ENCODE data around the gene SSC5D. TPM values are rescaled to one million over a fixed set of nuclear protein-coding genes. Genes with fewer than 3 reads are reported as not detected.

Gene SSC5D
- total and polyA plus RNA-seq, 9 of the 15 experiments (the other 6 are each of a cell fraction or from before 2014, with no cell fraction given), result 0.04 to 0.71 (median 0.14) TPM; not detected in 2

DNA sequence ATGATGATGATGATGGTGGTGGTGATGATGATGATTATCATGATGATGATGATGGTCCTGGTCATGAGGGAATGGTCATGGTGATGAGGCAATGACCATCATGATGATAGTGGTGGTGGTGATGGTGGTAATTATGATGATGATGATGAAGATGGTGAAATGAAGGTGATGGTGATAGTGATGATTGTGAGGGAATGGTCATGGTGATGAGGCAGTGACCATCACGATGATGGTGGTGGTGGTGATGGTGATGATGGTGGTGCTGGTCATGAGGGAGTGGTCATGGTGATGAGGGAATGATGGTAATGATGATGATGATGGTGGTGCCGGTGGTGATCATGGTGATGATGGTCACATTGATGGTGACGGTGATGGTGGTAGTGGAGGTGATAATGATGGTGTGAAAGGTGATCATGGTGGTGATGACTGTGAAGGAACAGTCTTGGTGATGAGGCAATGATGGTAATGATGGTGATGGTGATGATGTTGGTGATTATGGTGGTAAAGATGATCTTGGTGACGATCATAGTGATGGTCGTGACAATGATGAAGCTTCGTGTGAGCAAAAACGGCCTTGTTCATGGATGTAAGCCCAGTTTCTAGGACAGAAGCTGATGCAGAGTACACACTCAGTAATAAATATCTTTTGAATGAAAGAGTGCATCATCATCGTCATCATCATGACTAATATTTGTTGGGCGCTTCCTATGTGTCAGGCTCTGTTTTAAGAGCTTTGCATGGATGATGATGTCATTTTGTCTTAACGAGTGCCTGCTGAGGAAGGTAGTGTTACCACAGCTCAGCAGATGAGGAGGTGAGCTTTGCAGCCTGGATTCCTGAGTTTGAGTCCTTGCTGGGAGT is 31.4 kb downstream of the SSC5D start:
- CTCF ChIA-PET (ENCODE audit: low intra/inter-chr PET ratio), result no interaction called here
- no peaks in the 10 kb centered on the region for H3K9me1 ChIP-seq (ENCODE audit: control insufficient read depth, insufficient read depth, low read length)
- H3K79me2 ChIP-seq (ENCODE audit: control insufficient read depth, insufficient read depth, low read length), result no peaks in the 10 kb centered on the region
- ATAC-seq, result no peak
- H3K4me1 ChIP-seq (replicated peaks in 1 of 2; ENCODE audit: control insufficient read depth in 2 of 2, insufficient read depth in 2 of 2, low read length in 2 of 2), result peaks cover 3 to 22% of the 10 kb centered on the region in 2 experiments; a peak in 3 of 5 replicates
- no peaks in the 10 kb centered on the region for H4K20me1 ChIP-seq (replicated peaks; ENCODE audit: control insufficient read depth, insufficient read depth, low read length)
- 20% methylated on average over 10 of the region's 10 CpGs for WGBS (ENCODE audit: insufficient coverage, low coverage, missing lambda C conversion rate)
- BruUV-seq (replicated peaks), result no TSS peak
- no peak overlapping the region for H3K27ac ChIP-seq (ENCODE audit: extremely low read depth, low read depth, low read length)
- in situ Hi-C loops (cut with MboI), result loop anchor here (5.0 to 10.0 kb wide), 2 partner anchors 108 to 295 kb away; no protein-coding TSS in a partner anchor
- H3K4me2 ChIP-seq (ENCODE audit: insufficient read depth, low read length), result no peak overlapping the region
- FAIRE-seq, result no peak
- intact Hi-C loops (cut with micrococcal nuclease), result no loop called here
- no peak overlapping the region for H3K4me3 ChIP-seq
- H3K9me3 ChIP-seq (replicated peaks; ENCODE audit: control insufficient read depth, insufficient read depth, low read depth, low read length), result no peaks in the 10 kb centered on the region; the same call in 1 of the 2 replicates
- no peaks in the 10 kb centered on the region for H3K36me3 ChIP-seq (ENCODE audit: control insufficient read depth, insufficient read depth, low read length)
- H2AFZ ChIP-seq (ENCODE audit: low read depth, low read length), result no peak overlapping the region
- H3K9ac ChIP-seq (ENCODE audit: insufficient read depth in 1 of 2, low read depth in 2 of 2, low read length in 2 of 2), result no peak overlapping the region
- DNase-seq (ENCODE audit: extremely low read depth in 1 of 4, low spot score in 3 of 4), result peak in 1 of 4 experiments; percentile 41
- POLR2A ChIA-PET, result interaction anchor here (0.9 kb wide), 2 partner anchors 109 to 110 kb away, joined by 3 to 4 read pairs; no protein-coding TSS in a partner anchor
- peaks cover 0 to 3% of the 10 kb centered on the region in 2 experiments; a peak in 2 of 5 replicates for H3K27me3 ChIP-seq (ENCODE audit: control insufficient read depth in 2 of 2, insufficient read depth in 2 of 2, low read length in 2 of 2)
- TF ChIP-seq, protein P1, sequence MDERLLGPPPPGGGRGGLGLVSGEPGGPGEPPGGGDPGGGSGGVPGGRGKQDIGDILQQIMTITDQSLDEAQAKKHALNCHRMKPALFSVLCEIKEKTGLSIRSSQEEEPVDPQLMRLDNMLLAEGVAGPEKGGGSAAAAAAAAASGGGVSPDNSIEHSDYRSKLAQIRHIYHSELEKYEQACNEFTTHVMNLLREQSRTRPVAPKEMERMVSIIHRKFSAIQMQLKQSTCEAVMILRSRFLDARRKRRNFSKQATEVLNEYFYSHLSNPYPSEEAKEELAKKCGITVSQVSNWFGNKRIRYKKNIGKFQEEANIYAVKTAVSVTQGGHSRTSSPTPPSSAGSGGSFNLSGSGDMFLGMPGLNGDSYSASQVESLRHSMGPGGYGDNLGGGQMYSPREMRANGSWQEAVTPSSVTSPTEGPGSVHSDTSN (CRISPR knock-in tag; IDR thresholded peaks at IDR 0.05; ENCODE audit: low read depth), result no peak
- TF ChIP-seq, protein P1 (tag; conservative IDR thresholded peaks at IDR 0.05; ENCODE audit: low read depth), result no peak
- no peak for TF ChIP-seq ZNF212 (CRISPR knock-in tag; IDR thresholded peaks at IDR 0.05)
- TF ChIP-seq MIER1 (IDR thresholded peaks at IDR 0.05; ENCODE audit: low read depth), result no peak
- no peak for TF ChIP-seq ZKSCAN8 (CRISPR knock-in tag; IDR thresholded peaks at IDR 0.05)
- no peak for TF ChIP-seq ZNF77 (CRISPR knock-in tag; IDR thresholded peaks at IDR 0.05)
- no peak for TF ChIP-seq ZNF75A (CRISPR knock-in tag; IDR thresholded peaks at IDR 0.05)
- no peak for TF ChIP-seq ZNF146 (CRISPR knock-in tag; IDR thresholded peaks at IDR 0.05; ENCODE audit: unreplicated experiment)
- peak; percentile 44; the same call in 1 of the 2 replicates for TF ChIP-seq LARP7 (IDR thresholded peaks at IDR 0.05)
- no peak for TF ChIP-seq PATZ1 (CRISPR knock-in tag; IDR thresholded peaks at IDR 0.05; ENCODE audit: borderline replicate concordance)
- TF ChIP-seq MECOM (CRISPR knock-in tag; IDR thresholded peaks at IDR 0.05), result no peak
- 0 out of 2 replicates have a peak, but pooled peaks have one; percentile 56 for TF ChIP-seq MCM3 (IDR thresholded peaks at IDR 0.05)
- no peak for TF ChIP-seq ZNF280B (CRISPR knock-in tag; IDR thresholded peaks at IDR 0.05)
- no peak for TF ChIP-seq HNRNPL (IDR thresholded peaks at IDR 0.05; ENCODE audit: low read depth, low read length)
- no peak for TF ChIP-seq CHCHD3 (CRISPR knock-in tag; IDR thresholded peaks at IDR 0.05)
- no peak for TF ChIP-seq STAT5A (IDR thresholded peaks at IDR 0.05; ENCODE audit: borderline replicate concordance, low read length)
